ENCODE measurements around the gene AMN.
A peak's percentile ranks its signal among the peaks of the same experiment; 100 is the strongest.

DNA sequence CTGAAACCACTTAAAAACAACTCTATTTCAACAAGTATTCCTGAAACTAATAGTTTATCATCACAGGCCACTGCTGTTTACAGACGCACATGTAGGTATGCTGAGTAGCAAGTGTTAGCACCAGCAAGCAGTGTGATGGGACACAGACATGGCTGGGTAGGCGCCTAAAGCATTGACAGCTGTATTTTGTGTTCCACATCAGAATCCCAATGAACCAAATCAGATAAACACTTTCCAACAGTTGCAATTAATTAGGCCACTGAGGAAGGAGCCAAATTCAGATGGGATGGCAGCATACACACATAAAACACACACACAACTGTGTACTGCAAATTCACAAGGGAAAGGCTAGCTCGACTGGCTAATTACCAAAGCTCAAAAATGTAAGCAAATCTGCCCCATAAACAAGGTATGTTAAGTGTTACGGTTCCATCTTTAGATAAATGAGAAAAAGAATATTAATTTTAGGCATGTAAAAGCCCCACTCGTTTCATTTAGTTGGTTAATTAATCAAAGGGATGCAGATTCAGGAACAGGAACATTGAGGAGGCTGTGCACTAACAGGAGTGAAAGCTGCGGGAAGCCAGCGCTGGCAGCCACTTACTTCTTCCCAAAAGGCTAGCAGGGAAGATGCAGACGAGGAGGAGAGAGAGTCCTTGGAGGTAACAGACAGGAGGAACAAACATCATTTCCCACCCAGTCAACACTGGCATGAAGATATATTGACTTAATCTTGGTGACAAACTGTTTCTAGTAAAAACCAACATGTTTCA, 33.4 kb downstream of the AMN start:
- TF ChIP-seq SIN3A (IDR thresholded peaks at IDR 0.05; ENCODE audit: borderline replicate concordance, low read depth, low read length) (no peak), YY1 (IDR thresholded peaks at IDR 0.05; ENCODE audit: low read depth) (no peak), TCF12 (IDR thresholded peaks at IDR 0.05) (no peak), EP300 (IDR thresholded peaks at IDR 0.05; ENCODE audit: borderline replicate concordance in 1 of 2, low read depth in 1 of 2, low read length in 1 of 2) (peak in 1 of 2 experiments; percentile 75; a peak in 2 of 4 replicates), TEAD4 (IDR thresholded peaks at IDR 0.05; ENCODE audit: borderline replicate concordance, insufficient read depth) (no peak)
- TF ChIP-seq, protein P1, sequence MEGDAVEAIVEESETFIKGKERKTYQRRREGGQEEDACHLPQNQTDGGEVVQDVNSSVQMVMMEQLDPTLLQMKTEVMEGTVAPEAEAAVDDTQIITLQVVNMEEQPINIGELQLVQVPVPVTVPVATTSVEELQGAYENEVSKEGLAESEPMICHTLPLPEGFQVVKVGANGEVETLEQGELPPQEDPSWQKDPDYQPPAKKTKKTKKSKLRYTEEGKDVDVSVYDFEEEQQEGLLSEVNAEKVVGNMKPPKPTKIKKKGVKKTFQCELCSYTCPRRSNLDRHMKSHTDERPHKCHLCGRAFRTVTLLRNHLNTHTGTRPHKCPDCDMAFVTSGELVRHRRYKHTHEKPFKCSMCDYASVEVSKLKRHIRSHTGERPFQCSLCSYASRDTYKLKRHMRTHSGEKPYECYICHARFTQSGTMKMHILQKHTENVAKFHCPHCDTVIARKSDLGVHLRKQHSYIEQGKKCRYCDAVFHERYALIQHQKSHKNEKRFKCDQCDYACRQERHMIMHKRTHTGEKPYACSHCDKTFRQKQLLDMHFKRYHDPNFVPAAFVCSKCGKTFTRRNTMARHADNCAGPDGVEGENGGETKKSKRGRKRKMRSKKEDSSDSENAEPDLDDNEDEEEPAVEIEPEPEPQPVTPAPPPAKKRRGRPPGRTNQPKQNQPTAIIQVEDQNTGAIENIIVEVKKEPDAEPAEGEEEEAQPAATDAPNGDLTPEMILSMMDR (IDR thresholded peaks at IDR 0.05), result no peak
